A204.1 (cell line): ENCODE data around the gene EVI2B.
A peak's percentile ranks its signal among the peaks of the same experiment; 100 is the strongest.
"Not testable (repeated sequence)": the region's sequence is repeated elsewhere in the genome, so short reads cannot be mapped to it uniquely, and the experiment has no call there.

Source experiments
- FAIRE-seq: peaks from 2 replicates; lab custom pipeline; 2012; peaks lifted over from hg19 to GRCh38; lab: Jason Lieb, UNC

The EVI2B gene

GRCh38 chr17:31310260-31310659, 3.6 kb downstream of the EVI2B start:
- no peak for FAIRE-seq

DNA sequence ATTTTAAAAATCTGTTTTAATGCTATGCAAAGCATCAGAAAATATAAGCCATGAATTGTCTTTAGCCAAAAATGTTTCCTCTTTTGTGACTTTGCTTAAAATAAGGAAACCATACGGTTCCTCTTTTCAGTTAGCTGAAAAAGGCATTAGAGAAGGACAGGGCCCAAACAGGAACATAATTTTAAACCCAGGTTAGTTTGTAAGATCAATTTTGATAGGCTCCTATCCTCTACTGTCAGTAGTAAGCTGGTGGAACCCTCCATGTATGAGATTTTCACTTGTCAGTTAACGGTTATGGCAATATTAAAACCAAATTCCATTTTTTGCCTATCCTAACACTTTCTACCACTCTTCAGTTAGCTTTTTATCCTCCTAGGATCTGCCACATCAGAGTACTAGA, 4.3 kb downstream of the EVI2B start:
- no peak for FAIRE-seq

- FAIRE-seq: no peak
Observed at GRCh38 chr17:31308372-31309334, 5.2 kb downstream of the EVI2B start.

- FAIRE-seq: no peak
Observed at GRCh38 chr17:31307640-31308039, 6.2 kb downstream of the EVI2B start.

GRCh38 chr17:31299624-31300023, 14.2 kb downstream of the EVI2B start:
- no peak for FAIRE-seq

DNA sequence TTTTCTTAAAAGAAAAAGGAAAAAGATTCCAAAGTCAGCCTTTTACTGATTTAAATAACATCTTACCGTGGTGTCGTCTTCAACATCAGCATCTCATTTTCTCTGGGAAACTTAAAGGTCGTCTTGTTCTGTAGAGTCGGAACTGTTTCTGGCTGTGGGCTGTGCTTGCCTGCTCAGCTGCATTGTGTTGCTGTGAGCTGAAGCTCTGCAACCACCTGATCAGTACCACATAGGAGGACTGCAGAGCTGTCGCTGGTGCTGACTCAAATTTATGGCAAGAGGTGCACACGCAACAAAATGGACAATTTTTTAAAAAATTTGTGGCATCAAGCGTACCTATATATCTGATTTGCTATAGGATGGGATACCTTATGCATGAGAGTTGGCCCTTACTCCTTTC, 16.8 kb downstream of the EVI2B start, which contains the start of gene OMG:
Gene OMG, minus strand, starts transcription at position 150 of the 400 bp plus-strand sequence. CDS start 908 bp downstream, outside the sequence.
- FAIRE-seq: no peak

GRCh38 chr17:31296142-31296541, 17.7 kb downstream of the EVI2B start:
- FAIRE-seq: no peak

DNA sequence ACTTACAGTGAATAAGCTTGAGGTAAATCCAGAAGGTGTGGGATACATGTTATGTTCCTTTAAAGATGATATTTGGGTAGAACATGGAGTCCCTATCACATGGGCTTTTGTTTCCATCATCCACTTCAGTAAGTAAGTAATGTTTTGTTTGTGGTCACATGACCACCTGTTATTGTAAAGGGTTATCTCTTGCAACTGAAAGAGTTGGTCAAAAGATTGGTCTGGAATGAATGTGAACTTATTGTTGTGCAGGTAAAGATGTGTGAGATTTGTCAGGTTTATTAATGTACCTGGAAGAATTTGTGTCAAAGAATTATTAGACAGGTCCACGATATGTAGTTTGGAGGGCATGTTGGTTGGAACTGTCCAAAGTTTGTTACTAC, 18.4 kb downstream of the EVI2B start:
- FAIRE-seq: no peak

DNA sequence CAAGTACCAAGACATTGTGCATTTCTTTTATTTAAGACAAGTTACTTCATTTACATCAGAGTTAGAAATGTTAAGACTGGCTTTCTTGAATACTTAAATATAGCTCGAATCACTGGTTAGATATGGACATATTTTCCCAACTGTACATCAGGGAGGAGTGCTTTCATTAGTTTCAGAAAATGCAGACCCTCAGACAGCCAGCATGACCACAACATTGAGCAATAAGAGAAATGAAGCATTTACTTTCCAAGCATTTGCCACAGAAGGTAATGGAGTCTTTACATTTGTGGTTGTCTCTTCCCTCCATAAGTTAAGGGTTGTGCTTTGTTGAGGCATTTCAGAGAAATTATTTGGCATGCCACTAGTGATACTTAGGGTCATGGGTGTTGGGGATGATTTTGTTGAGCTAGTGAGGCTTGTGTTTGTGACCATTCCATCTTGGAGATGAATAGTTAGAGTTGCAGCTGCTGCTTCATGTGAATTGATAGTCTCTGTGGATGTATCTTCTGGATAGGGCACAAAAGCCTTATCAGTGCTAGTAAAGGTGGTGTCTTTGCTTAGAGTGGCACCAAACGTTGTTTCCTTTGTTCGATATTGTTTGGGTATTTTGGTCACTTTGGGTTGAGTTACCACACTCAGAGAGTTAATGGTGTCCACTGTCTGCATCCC, 18.9 kb downstream of the EVI2B start:
- no peak for FAIRE-seq

DNA sequence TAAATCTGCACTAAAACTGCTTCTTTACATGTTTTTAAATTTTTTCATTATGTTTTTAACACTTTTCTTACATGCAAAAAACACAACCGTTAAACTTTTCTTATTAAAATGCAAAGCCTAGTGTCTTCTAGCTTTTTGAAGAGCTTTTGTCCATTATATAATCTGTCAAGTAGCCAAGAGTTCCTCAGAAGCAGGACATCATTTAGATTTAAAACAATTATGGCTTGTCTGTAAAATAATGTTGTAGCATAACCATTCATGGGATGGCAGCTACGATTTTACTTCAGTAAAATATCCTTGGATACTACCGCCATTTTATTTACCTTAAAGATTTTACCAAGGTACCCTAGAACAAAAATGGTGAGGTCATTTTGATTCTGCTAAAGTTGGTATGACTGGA, 19.6 kb downstream of the EVI2B start:
- no peak for FAIRE-seq

DNA sequence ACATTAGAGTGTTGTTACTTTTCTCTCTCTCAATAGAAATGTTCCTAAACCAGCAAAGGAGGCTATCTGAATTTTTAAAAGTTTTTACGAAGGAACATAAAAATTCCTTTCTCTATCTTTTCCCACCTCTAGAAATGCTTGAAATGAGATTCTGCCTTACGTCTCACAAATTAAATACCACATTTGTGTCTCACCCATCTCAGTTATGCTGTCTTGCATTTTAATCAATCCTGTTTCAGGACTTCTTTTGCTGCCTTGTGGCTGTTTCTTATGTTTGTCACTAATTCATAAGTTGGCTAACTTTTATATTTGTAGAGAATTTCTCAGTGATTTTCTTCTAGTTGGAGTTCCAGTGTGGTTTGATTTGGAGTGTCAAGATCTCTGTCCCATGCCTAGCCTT, 20.3 kb downstream of the EVI2B start:
- no peak for FAIRE-seq

GRCh38 chr17:31291820-31292219, 22.0 kb downstream of the EVI2B start:
- FAIRE-seq: no peak

- FAIRE-seq: peak; percentile 3
Observed at GRCh38 chr17:31289790-31290189, 24.1 kb downstream of the EVI2B start.

GRCh38 chr17:31287932-31288331, 25.9 kb downstream of the EVI2B start:
- not testable (repeated sequence) for FAIRE-seq

DNA sequence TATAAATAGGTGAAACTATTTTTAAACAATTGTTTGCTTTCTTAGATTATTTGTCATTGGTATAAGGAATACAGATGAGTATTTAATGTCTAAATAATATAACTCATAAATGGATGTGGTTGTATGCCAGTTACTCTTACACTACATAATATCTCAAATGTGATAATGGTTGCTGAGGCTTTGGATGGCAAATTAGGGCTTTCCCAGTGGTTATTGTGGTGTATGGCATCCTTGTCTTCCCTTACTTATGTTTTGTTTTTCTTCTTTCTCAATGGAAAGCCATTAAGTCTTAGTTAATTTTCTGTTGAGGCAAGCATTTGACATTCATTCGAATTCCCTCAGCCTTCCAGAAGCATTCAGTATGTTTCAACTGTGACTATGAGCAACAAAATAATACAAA, 27.3 kb downstream of the EVI2B start:
- no peak for FAIRE-seq

- FAIRE-seq: no peak
Observed at GRCh38 chr17:31283841-31284240, 30.0 kb downstream of the EVI2B start.

- no peak for FAIRE-seq
Observed at GRCh38 chr17:31281061-31281460, 32.8 kb downstream of the EVI2B start.

DNA sequence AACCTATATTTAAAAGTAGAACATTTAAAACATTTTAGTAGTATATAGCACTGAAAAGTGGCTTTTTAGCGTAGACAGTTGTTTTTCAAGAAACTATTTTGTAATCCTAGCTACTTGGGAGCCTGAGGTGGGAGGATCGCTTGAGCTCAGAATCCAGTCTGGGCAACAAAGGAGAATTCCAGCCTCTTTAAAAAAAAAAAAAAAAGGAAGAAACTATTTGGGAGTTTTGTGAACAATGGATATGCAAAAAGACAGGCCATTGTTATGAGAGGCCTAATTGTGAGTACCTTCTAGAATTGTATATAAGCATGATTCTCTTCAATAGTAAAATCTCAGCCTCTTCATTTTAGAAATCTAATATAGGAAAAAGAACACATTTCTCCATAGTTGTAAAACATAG, 34.5 kb downstream of the EVI2B start:
- FAIRE-seq: no peak

DNA sequence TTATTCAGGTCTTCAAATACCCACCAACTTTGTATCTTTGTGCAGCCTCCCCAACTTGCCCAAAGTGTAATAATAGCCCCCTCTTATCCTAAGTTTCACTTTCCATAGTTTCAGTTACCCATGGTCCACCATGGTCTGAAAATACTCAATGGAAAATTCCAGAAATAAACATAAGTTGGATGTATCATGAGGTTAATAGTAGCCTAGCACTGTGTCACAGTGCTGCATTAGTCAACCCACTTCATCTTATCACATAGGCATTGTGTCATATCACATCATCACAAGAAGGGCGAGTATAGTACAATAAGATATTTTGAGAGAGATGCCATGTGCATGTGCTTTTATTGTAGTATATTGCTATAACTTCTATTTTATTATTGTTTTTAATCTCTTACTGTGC, 38.7 kb downstream of the EVI2B start:
- no peak for FAIRE-seq

DNA sequence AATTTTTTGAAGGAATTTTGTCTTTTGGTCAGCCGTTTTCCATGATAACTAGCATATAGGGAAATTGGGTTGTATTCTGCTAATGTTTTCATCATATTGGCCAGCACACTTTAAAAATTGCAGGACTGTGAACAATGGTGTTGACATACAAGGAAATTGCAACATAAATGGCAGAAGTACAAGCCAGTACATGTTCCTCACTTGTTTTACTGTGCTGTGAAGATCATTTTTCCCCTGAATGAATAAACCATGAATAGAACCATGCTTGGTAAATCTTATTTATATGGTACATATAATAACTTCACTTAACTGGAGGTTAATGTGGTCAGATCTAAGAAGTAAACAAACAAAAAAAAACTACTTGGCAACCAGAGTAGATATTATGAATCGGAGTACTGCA, 39.6 kb downstream of the EVI2B start:
- no peak for FAIRE-seq

DNA sequence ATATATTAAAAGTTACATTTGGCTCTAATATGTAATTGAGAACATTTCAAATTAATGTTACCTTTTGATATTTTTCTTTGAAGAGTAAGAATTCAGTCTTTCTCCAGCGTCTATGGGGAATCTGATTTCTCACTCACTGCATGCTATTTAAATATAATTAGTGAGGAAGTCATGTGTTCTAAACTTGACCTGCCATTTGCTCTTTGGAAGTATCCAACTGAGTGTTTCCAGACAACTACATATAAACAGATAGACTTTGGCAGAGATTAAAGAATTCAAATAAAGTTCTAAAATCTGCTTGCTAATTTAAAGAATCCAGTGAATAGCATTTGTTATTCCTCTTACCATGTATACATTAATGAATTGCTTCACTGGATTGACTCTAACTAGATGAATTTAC, 40.3 kb downstream of the EVI2B start:
- FAIRE-seq: no peak

GRCh38 chr17:31272803-31273202, 41.1 kb downstream of the EVI2B start:
- no peak for FAIRE-seq

DNA sequence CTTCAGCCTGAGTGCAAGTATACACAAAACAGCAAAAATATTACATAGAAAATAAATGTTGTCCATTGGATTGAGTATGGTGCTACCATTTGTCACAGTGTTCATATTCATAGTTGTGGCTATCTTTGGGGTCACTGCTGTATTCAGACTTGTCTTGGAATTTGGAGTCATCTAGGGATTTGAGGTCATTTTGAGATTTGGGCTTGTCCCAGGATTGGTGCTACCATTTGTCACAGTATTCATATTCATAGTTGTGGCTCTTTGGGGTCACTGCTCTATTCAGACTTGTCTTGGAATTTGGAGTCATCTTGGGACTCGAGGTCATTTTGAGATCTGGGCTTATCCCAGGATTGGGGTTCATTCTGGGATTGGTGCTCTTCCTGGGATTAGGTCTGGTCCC, 41.6 kb downstream of the EVI2B start:
- no peak for FAIRE-seq

DNA sequence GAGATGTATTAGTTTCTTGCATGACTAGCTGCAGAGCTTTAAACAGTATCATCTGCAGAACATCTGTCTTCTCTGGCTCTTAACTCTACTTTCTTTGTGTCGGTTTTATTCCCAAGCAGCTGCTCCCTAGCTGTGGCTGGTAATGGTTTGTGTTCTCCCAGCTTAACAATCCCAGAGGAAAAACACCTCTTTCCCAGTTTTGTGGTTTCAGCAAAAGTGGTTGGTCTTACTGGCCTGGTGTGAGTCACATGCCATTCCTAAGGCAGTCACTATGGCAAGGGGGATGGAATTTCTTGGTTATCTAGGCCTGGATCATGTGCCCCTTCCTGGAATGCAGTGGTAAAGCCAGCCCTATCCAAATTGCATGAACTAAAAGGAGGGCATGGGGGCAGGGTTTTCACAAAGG, 44.3 kb downstream of the EVI2B start:
- FAIRE-seq: no peak
